Tibial artery (tissue), 4 donors: ENCODE data around the gene CPED1.

Source experiments
- DNase-seq, 2 donors: peaks; one replicate each; pipeline ENCODE4 v3.0.0-alpha.2; 2019
- H3K27ac ChIP-seq, 2 donors: fragments of 200-600 bp; sonication (generic) in 1 of 2; 1 replicate in 1 of 2; 2 replicates in 1 of 2; pipeline ENCODE4 v1.5.1; 2018 to 2019; ENCODE audit warnings: mild to moderate bottlenecking in 1 of 2
- H3K27me3 ChIP-seq, 2 donors: fragments of 200-600 bp; sonication (generic) in 1 of 2; one replicate each; pipeline versions ENCODE4 v1.5.1 to v1.6.0; 2016 to 2019
- H3K36me3 ChIP-seq, 3 donors: fragments of 200-600 bp; sonication (generic) in 2 of 3; one replicate each; pipeline ENCODE4 v1.5.1; 2016 to 2019; ENCODE audit warnings: mild to moderate bottlenecking in 2 of 3
- H3K4me1 ChIP-seq, 4 donors: fragments of 200-600 bp; sonication (generic) in 2 of 4; 1 replicate in 3 of 4; 2 replicates in 1 of 4; pipeline ENCODE4 v1.5.1; 2016 to 2019
- H3K4me3 ChIP-seq, 2 donors: fragments of 200-600 bp; sonication (generic) in 1 of 2; 1 replicate in 1 of 2; 2 replicates in 1 of 2; pipeline ENCODE4 v1.5.1; 2018 to 2019; ENCODE audit warnings: mild to moderate bottlenecking in 2 of 2
- H3K9me3 ChIP-seq, 3 donors: fragments of 200-600 bp; sonication (generic) in 1 of 3; one replicate each; pipeline ENCODE4 v1.5.1; 2016 to 2019
- intact Hi-C: fragments of 100-400 bp; cut with DNase I; formaldehyde crosslinking; loops from one replicate; pipeline ENCODE4 v1.15.0; 2023; ENCODE audit warnings: low total_unique reads
- TF ChIP-seq, protein P1 (sequence below), 2 experiments: fragments of 200-600 bp in 1 of 2; fragments of 450-650 bp in 1 of 2; IDR thresholded peaks; one replicate each; pipeline ENCODE4 v1.5.1; 2017 to 2019; ENCODE audit warnings: antibody characterized with exemption in 2 of 2, mild to moderate bottlenecking in 1 of 2, moderate library complexity in 1 of 2

Gene CPED1

DNA sequence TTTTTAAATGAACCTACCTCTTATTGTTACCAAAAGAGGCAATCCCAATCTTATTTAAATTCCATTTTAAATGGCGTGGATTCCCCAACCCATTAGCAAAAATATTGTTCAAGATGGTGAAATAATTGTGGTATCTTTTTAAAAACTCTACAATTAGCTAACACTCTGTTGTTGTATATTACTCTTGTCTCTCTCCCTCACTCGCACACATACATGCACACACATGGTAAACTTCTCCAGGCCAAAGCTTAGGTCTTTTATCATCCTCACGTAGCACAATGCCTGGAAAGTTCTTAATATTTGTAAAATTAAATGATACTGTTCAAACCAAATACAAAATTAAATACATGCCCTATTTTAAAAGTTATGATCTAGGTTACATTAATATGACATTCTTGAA is 171.0 kb downstream of the CPED1 start:
- Histone ChIP-seq H3K27me3 (no peaks in the 10 kb centered on the region), H3K4me3 (no peak overlapping the region)
- TF ChIP-seq, protein P1, sequence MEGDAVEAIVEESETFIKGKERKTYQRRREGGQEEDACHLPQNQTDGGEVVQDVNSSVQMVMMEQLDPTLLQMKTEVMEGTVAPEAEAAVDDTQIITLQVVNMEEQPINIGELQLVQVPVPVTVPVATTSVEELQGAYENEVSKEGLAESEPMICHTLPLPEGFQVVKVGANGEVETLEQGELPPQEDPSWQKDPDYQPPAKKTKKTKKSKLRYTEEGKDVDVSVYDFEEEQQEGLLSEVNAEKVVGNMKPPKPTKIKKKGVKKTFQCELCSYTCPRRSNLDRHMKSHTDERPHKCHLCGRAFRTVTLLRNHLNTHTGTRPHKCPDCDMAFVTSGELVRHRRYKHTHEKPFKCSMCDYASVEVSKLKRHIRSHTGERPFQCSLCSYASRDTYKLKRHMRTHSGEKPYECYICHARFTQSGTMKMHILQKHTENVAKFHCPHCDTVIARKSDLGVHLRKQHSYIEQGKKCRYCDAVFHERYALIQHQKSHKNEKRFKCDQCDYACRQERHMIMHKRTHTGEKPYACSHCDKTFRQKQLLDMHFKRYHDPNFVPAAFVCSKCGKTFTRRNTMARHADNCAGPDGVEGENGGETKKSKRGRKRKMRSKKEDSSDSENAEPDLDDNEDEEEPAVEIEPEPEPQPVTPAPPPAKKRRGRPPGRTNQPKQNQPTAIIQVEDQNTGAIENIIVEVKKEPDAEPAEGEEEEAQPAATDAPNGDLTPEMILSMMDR (IDR thresholded peaks at IDR 0.05): no peak

DNA sequence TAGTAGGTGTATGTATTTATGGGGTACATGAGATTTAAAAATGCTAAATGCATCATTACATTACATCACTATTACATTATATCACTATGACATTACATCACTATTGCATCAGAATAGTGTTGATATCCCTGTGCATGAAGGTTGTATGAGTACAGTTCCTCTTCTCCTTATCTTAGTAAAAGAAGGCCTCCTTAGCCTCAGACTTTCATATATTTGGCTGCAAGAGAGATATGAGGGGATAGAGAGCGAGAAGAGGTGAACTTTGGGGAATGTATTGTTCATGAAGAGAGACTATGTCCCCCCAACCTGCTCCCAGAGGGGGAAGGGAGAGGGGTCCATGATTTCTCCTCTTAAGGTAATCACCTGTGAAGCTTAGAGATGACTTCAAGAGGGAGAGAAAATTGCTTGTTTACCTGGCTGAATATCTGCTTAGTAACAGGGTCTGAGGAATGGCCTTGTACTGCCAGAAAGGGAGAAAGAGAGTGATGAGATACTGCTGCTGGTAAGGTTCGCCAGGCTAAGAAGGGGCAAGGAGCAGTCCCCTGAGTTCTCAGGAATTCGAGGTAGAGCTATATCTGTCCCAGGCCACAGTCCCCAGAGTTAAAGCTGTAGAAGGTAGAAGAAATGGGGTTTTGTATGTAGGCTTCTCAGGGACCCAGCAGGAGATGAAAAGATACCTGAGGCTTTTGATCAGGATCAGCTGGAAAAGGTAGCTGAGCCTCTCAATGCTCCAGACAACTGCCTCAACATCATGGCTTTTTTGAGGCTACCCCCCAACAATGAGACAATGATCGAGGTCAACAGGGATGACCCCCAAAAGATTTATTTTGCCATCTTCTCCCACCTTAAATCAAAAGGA is 171.9 kb downstream of the CPED1 start:
- TF ChIP-seq, protein P1 (IDR thresholded peaks at IDR 0.05): no peak
- intact Hi-C loops: no loop called here
- Histone ChIP-seq H3K36me3 (no peaks in the 10 kb centered on the region), H3K9me3 (no peaks in the 10 kb centered on the region), H3K27me3 (no peaks in the 10 kb centered on the region), H3K27ac (no peak overlapping the region), H3K4me1 (peaks cover 0 to 5% (median 0%) of the 10 kb centered on the region in 4 donors), H3K4me3 (no peak overlapping the region)
- no peak for DNase-seq

More for the DNA sequence above, 171.0 kb downstream of the CPED1 start:
- no peak for DNase-seq
- no peak overlapping the region for H3K27ac ChIP-seq
- H3K36me3 ChIP-seq: no peaks in the 10 kb centered on the region
- no peaks in the 10 kb centered on the region for H3K9me3 ChIP-seq
- peaks cover 0 to 5% (median 0%) of the 10 kb centered on the region in 4 donors for H3K4me1 ChIP-seq
- intact Hi-C loops: no loop called here

DNA sequence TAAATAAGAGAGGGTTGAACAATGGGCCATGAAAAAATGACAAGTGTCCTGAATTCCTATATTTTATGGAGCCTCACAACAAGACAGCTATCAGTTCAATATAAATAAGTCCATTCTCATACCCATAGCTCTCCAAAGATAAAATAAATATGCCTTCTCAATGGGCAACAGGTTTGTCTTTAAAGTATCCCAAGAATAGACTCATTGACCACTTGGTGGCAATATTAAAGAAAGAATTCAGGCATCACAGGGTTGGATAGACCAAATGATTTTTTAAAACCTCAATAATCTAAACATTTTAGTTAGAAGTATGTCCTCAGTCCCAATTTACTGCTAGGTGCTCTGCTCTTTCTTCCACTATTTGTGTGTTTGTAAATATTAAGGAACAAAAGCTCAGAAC is 175.2 kb downstream of the CPED1 start:
- DNase-seq: no peak
- no peaks in the 10 kb centered on the region for H3K9me3 ChIP-seq
- peaks cover 0 to 5% (median 0%) of the 10 kb centered on the region in 4 donors for H3K4me1 ChIP-seq
- TF ChIP-seq, protein P1 (IDR thresholded peaks at IDR 0.05): no peak
- intact Hi-C loops: no loop called here
- no peak overlapping the region for H3K27ac ChIP-seq
- no peaks in the 10 kb centered on the region for H3K27me3 ChIP-seq
- no peak overlapping the region for H3K4me3 ChIP-seq
- H3K36me3 ChIP-seq: no peaks in the 10 kb centered on the region

DNA sequence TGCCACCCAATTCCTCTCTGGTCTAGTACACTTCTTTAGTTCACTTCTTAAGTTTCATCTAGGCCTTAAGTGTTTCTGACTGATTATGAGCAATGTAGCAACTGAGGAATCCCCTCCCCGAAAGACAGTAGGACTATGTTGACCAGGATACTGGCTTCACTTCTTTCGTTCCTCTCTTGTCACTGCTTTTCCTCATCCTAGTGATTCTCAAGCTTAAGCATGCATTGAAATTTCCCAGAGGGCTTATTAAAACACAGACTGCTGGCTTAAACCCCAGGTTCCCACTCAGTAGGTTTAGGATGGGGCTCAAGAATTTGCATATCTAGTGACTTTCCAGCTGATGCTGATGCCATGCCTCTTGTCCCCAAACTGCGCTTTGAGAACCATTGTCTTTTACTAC is 175.7 kb downstream of the CPED1 start:
- H3K36me3 ChIP-seq: no peaks in the 10 kb centered on the region
- no peak overlapping the region for H3K4me3 ChIP-seq
- no peak for DNase-seq
- no peak overlapping the region for H3K27ac ChIP-seq
- TF ChIP-seq, protein P1 (IDR thresholded peaks at IDR 0.05): no peak
- H3K9me3 ChIP-seq: no peaks in the 10 kb centered on the region
- H3K4me1 ChIP-seq: peaks cover 0 to 5% (median 0%) of the 10 kb centered on the region in 4 donors
- H3K27me3 ChIP-seq: no peaks in the 10 kb centered on the region
- intact Hi-C loops: no loop called here

DNA sequence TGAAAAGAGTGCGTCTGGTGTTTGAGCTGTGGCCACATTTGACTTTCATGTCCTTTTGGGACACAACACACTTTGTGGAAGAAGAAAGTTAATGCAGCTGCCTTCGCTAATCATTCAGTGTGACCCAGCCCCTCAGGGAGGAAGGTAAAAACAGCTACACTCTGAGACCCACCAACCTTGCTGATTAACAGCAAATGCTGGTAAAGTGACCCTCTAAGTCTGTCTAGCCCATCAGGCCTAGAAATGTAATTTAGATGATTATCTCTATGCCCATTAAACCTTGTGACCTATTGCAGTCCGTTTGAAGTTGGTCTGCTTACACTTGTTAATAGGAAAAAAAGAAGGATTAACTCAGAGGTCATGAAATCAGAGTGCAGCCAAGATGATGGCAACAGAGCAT is 178.4 kb downstream of the CPED1 start:
- Histone ChIP-seq H3K4me1 (peaks cover 0 to 5% (median 0%) of the 10 kb centered on the region in 4 donors), H3K27ac (no peak overlapping the region), H3K9me3 (no peaks in the 10 kb centered on the region), H3K4me3 (no peak overlapping the region), H3K27me3 (no peaks in the 10 kb centered on the region), H3K36me3 (no peaks in the 10 kb centered on the region)
- DNase-seq: no peak
- TF ChIP-seq, protein P1 (IDR thresholded peaks at IDR 0.05): no peak
- intact Hi-C loops: no loop called here
